Endodermal cell (in vitro differentiated cells): Measurements from ENCODE around the gene SLC52A1. TPM values are rescaled to one million over a fixed set of nuclear protein-coding genes. Genes with fewer than 3 reads are reported as not detected.
"Not testable (repeated sequence)": the region's sequence is repeated elsewhere in the genome, so short reads cannot be mapped to it uniquely, and the experiment has no call there.

ENCODE experiments used
- DNase-seq: peaks from one replicate; pipeline ENCODE4 v3.0.0-alpha.2; 2017
- H3K27ac ChIP-seq: 2 replicates; pipeline ENCODE4 v1.5.1; 2013; ENCODE audit warnings: mild to moderate bottlenecking, low read depth, low read length, moderate library complexity
- H3K27me3 ChIP-seq: 2 replicates; pipeline ENCODE4 v1.6.1; 2013; ENCODE audit warnings: mild to moderate bottlenecking, low read length, moderate library complexity; ENCODE audit not compliant: insufficient read depth, control insufficient read depth, poor library complexity, severe bottlenecking
- H3K36me3 ChIP-seq: 2 replicates; pipeline ENCODE4 v1.7.0; 2013; ENCODE audit warnings: mild to moderate bottlenecking, low read length, moderate library complexity; ENCODE audit not compliant: control insufficient read depth, insufficient read depth
- H3K4me1 ChIP-seq: one replicate; pipeline ENCODE4 v1.7.0; 2013; ENCODE audit warnings: low read length; ENCODE audit not compliant: control insufficient read depth, insufficient read depth
- H3K4me3 ChIP-seq: 2 replicates; pipeline ENCODE4 v1.5.1; 2013; ENCODE audit warnings: mild to moderate bottlenecking, low read length, moderate library complexity
- H3K9ac ChIP-seq: 2 replicates; pipeline ENCODE4 v1.6.1; 2013; ENCODE audit warnings: mild to moderate bottlenecking, low read length, moderate library complexity; ENCODE audit not compliant: poor library complexity, severe bottlenecking; ENCODE audit errors: extremely low read depth
- H3K9me3 ChIP-seq: 2 replicates; pipeline ENCODE4 v1.6.1; 2013; ENCODE audit warnings: mild to moderate bottlenecking, low read length, moderate library complexity; ENCODE audit not compliant: control insufficient read depth
- H3K27ac Mint-ChIP-seq: 2 replicates; pipeline ENCODE4 v1.8.0; 2020; ENCODE audit warnings: mixed read lengths
- H3K27me3 Mint-ChIP-seq: 2 replicates; pipeline ENCODE4 v1.8.0; 2021; ENCODE audit warnings: mild to moderate bottlenecking, mixed read lengths; ENCODE audit not compliant: insufficient read depth
- H3K36me3 Mint-ChIP-seq: 2 replicates; pipeline ENCODE4 v1.8.0; 2020; ENCODE audit warnings: low read depth, mixed read lengths
- H3K4me1 Mint-ChIP-seq: 2 replicates; pipeline ENCODE4 v1.8.0; 2020; ENCODE audit warnings: mixed read lengths
- H3K4me3 Mint-ChIP-seq: 2 replicates; pipeline ENCODE4 v1.8.0; 2020; ENCODE audit warnings: mild to moderate bottlenecking, moderate library complexity, mixed read lengths
- H3K9me3 Mint-ChIP-seq: 2 replicates; pipeline ENCODE4 v1.8.0; 2020; ENCODE audit warnings: mild to moderate bottlenecking, mixed read lengths
- WGBS, 2 experiments: methylation state at CpG; one replicate each; pipeline versions ENCODE4 v1.1.5 to v1.1.7; 2013; ENCODE audit warnings: missing lambda C conversion rate in 2 of 2, mixed read lengths in 1 of 2; ENCODE audit not compliant: insufficient coverage in 1 of 2, insufficient read length in 1 of 2; 5-methylcytosine and 5-hydroxymethylcytosine counted together
- total RNA-seq, 2 donors: library from RNA; stranded (reverse); fragmentation: NEBNext Ultra II Directional in 1 of 2; extraction: Animal tissue kit (Norgen Biotek cat#: 25700) in 1 of 2; gene quantifications; 2 replicates in 1 of 2; 3 replicates in 1 of 2; pipeline ENCODE4 v1.2.1, GENCODE V29; 2021
- TF ChIP-seq, protein P1 (sequence below): fragments of 200-600 bp; sonication (generic); conservative IDR thresholded peaks from 2 replicates; pipeline ENCODE4 v1.5.0; 2021; ENCODE audit warnings: antibody characterized with exemption, mild to moderate bottlenecking

The SLC52A1 gene
- total RNA-seq, 2 donors from 2014 or later: 0.13 TPM; not detected in 1

DNA sequence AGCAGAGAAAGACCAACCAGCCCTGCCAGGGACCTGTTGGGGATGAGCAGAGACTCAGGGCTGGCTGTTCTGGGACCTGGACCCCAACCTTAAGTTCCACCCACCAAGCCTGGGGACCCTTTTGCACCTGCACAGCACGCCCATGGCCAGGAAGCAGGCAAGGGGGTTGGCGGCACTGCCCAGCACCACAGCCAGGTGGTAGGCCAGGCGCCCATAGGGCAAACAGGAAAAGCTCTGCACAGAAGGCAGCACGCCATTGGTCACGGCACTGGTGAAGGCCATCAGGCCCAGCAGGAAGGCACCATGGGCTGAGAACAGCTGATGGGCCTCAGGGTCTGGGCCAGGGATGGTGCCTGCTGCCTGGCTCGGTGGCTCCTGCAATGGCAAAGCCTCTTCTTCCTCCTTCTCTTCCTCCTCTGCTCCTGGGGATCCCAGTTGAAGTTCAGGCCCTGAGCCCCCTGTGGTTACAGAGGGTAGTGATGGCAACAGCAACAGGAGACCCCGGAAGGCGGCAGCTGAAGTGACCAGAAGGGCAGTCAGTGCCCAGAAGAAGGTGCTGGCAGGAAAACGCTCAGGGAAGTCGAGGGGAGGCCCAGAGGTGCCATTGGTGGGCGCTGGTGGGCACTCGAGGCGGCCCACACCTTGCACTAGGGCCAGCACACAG lies 1.7 kb downstream of the SLC52A1 start:
- Mint-ChIP-seq H3K4me1 (no peaks in the 10 kb centered on the region), H3K4me3 (no peak overlapping the region), H3K36me3 (no peaks in the 10 kb centered on the region), H3K27me3 (peaks cover 60% of the 10 kb centered on the region), H3K9me3 (no peaks in the 10 kb centered on the region), H3K27ac (no peak overlapping the region)
- DNase-seq: peak; percentile 68
- Histone ChIP-seq H3K27ac (no peak overlapping the region), H3K36me3 (no peaks in the 10 kb centered on the region), H3K9me3 (no peaks in the 10 kb centered on the region), H3K4me1 (no peaks in the 10 kb centered on the region), H3K27me3 (no peaks in the 10 kb centered on the region), H3K9ac (no peak overlapping the region), H3K4me3 (no peak overlapping the region)
- 93% methylated on average over 10 to 13 of the region's 13 CpGs for WGBS, 2 experiments
- TF ChIP-seq, protein P1, sequence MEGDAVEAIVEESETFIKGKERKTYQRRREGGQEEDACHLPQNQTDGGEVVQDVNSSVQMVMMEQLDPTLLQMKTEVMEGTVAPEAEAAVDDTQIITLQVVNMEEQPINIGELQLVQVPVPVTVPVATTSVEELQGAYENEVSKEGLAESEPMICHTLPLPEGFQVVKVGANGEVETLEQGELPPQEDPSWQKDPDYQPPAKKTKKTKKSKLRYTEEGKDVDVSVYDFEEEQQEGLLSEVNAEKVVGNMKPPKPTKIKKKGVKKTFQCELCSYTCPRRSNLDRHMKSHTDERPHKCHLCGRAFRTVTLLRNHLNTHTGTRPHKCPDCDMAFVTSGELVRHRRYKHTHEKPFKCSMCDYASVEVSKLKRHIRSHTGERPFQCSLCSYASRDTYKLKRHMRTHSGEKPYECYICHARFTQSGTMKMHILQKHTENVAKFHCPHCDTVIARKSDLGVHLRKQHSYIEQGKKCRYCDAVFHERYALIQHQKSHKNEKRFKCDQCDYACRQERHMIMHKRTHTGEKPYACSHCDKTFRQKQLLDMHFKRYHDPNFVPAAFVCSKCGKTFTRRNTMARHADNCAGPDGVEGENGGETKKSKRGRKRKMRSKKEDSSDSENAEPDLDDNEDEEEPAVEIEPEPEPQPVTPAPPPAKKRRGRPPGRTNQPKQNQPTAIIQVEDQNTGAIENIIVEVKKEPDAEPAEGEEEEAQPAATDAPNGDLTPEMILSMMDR: peak; percentile 42

DNA sequence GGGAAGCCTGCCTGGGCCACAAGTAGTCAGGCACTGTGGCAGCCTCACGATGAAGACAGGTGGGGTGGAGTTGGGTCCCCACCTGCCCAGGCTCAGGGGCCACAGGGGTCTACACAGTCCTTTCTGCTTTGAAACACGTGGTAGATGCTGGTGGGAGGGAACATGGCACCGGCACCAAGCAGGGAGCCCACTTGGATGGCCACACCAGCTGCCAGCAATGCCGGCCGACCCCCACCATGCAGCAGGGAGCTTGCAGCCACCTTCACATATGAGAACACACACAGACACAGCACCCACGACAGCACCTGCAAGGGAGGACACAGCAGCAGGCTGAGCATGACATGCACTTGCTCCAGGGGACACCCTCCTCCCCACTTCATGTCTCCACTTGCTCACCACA lies 2.4 kb downstream of the SLC52A1 start:
- H3K4me3 Mint-ChIP-seq: no peak overlapping the region
- no peak for DNase-seq
- no peak overlapping the region for H3K9ac ChIP-seq
- no peak overlapping the region for H3K27ac Mint-ChIP-seq
- no peaks in the 10 kb centered on the region for H3K36me3 Mint-ChIP-seq
- no peaks in the 10 kb centered on the region for H3K9me3 Mint-ChIP-seq
- H3K4me1 ChIP-seq: no peaks in the 10 kb centered on the region
- H3K27me3 ChIP-seq: no peaks in the 10 kb centered on the region
- H3K27me3 Mint-ChIP-seq: peaks cover 61% of the 10 kb centered on the region
- TF ChIP-seq, protein P1: no peak
- H3K27ac ChIP-seq: no peak overlapping the region
- no peaks in the 10 kb centered on the region for H3K4me1 Mint-ChIP-seq
- WGBS, 2 experiments: 85 to 100% methylated on average over 3 to 6 of the region's 6 CpGs
- H3K36me3 ChIP-seq: no peaks in the 10 kb centered on the region
- no peak overlapping the region for H3K4me3 ChIP-seq
- H3K9me3 ChIP-seq: no peaks in the 10 kb centered on the region

DNA sequence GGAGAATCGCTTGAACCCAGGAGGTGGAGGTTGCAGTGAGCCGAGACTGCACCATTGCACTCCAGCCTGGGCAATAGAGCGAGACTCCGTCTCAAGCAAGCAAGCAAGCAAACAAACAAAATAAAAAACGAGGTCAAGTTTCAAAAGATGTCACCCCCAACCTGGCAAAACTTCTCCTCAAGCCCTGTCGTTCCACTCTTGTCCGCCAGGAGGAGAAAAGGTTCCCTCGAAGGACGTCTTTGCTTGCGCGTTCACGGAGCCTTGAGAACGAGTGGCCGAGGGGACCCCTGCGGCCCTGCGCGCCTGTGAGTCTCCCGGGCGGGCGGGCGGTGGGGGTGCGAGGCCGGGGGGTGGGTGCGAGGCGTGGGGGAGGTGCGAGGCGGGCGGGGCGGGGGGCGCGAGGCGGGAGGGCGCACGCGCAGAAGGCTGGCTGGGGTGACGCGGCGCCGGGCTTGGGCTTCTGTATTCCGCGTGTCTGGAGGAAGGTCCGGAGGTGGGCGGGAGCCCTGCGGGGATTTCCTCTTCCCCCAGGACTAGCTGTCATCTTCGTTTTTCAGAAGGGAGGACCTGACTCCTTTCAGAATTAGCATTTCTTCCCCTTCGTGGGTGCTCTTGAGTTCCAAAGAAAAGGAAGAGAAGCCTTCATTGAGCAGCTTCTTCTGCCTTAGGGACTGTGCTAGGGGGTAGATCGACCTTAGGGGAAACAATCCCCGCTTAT lies 3.7 kb downstream of the SLC52A1 start:
- Histone ChIP-seq H3K9me3 (no peaks in the 10 kb centered on the region), H3K27ac (no peak overlapping the region), H3K4me3 (peak overlapping the region; percentile 65), H3K4me1 (no peaks in the 10 kb centered on the region), H3K36me3 (no peaks in the 10 kb centered on the region), H3K27me3 (no peaks in the 10 kb centered on the region), H3K9ac (no peak overlapping the region)
- Mint-ChIP-seq H3K36me3 (no peaks in the 10 kb centered on the region), H3K9me3 (no peaks in the 10 kb centered on the region), H3K4me1 (no peaks in the 10 kb centered on the region), H3K27me3 (peaks cover 55% of the 10 kb centered on the region), H3K27ac (no peak overlapping the region), H3K4me3 (peak overlapping the region; percentile 49)
- DNase-seq: peak; percentile 96
- whole genome bisulfite sequencing, 2 experiments: 9 to 24% methylated on average over 9 to 37 of the region's 48 CpGs
- TF ChIP-seq, protein P1: peak; percentile 79

DNA sequence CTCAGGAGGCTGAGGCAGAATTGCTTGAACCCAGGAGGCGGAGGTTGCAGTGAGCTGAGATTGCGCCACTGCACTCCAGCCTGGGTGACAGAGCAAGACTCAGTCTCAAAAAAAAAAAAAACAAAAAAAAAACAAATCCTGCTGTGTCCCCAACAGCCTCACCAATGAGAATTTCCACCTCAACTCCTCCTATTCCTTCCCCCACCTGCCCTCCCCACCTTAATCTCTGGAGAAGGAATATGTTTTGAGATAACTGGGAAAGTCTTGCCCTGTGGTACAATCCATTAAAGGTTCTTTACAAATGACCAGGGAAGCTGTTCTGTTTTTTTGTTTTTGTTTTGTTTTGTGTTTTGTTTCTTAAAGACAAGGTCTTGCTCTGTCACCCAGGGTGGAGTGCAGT lies 5.1 kb downstream of the SLC52A1 start:
- H3K4me3 Mint-ChIP-seq, H3K27ac Mint-ChIP-seq, H3K36me3 Mint-ChIP-seq, H3K27me3 ChIP-seq, H3K4me1 Mint-ChIP-seq, H3K9me3 ChIP-seq, H3K9me3 Mint-ChIP-seq, H3K4me1 ChIP-seq, H3K36me3 ChIP-seq, H3K4me3 ChIP-seq, DNase-seq, H3K27ac ChIP-seq, H3K9ac ChIP-seq: not testable (repeated sequence)
- H3K27me3 Mint-ChIP-seq: peaks cover 51% of the 10 kb centered on the region
- WGBS, 2 experiments: 97% methylated on average over 2 of the region's 2 CpGs; no CpG with 5 or more reads in 1 of the 2 experiments
